HepG2 (cell line): ENCODE measurements around the gene DDAH2. TPM values are rescaled to one million over a fixed set of nuclear protein-coding genes. Genes with fewer than 3 reads are reported as not detected.

Experiments
- CREB1 ChIP-seq, 2 experiments: fragments of 450-650 bp in 1 of 2; IDR thresholded peaks; 2 replicates each; pipeline ENCODE4 v1.6.1; 2016 to 2017; ENCODE audit warnings: control low read depth in 1 of 2, mild to moderate bottlenecking in 1 of 2, missing compliant biosample characterization in 1 of 2, missing genetic modification characterization in 1 of 2
- ERF ChIP-seq: IDR thresholded peaks from 2 replicates; pipeline ENCODE4 v1.6.1; 2018; ENCODE audit warnings: missing biosample characterization, missing genetic modification reagents
- ETV6 ChIP-seq: sonication (generic); formaldehyde crosslinking; conservative IDR thresholded peaks from 2 replicates; pipeline ENCODE4 v1.4.0; 2020; ENCODE audit warnings: missing genetic modification reagents
- KLF6 ChIP-seq: IDR thresholded peaks from 2 replicates; pipeline ENCODE4 v1.8.0; 2016; ENCODE audit warnings: missing biosample characterization, missing genetic modification reagents
- KMT2A ChIP-seq: sonication (generic); formaldehyde crosslinking; IDR thresholded peaks from 2 replicates; pipeline ENCODE4 v1.4.0; 2020; ENCODE audit warnings: missing genetic modification reagents
- MED13 ChIP-seq: sonication (generic); formaldehyde crosslinking; IDR thresholded peaks from 2 replicates; pipeline ENCODE4 v1.5.0; 2020; ENCODE audit warnings: missing genetic modification reagents
- NKX3-1 ChIP-seq: sonication (generic); formaldehyde crosslinking; IDR thresholded peaks from 2 replicates; pipeline ENCODE4 v1.5.0; 2020; ENCODE audit warnings: missing genetic modification reagents
- NR1H2 ChIP-seq: sonication (generic); formaldehyde crosslinking; IDR thresholded peaks from 2 replicates; pipeline ENCODE4 v1.8.1; 2022; ENCODE audit warnings: low read depth, missing genetic modification reagents, borderline replicate concordance
- NR2F6 ChIP-seq, 2 experiments: IDR thresholded peaks; 2 replicates each; pipeline ENCODE4 v1.6.1; 2016; ENCODE audit warnings: antibody characterized with exemption in 1 of 2, mild to moderate bottlenecking in 1 of 2
- RBM22 ChIP-seq: fragments of 200-400 bp; formaldehyde crosslinking; optimal IDR thresholded peaks from 2 replicates; pipeline ENCODE3; 2017; ENCODE audit warnings: mild to moderate bottlenecking, low read length, moderate library complexity
- ZBTB7B ChIP-seq: sonication (generic); formaldehyde crosslinking; IDR thresholded peaks from 2 replicates; pipeline ENCODE4 v1.4.0; 2020; ENCODE audit warnings: missing genetic modification reagents
- ZBTB8A ChIP-seq: sonication (generic); formaldehyde crosslinking; IDR thresholded peaks from 2 replicates; pipeline ENCODE4 v1.4.0; 2020; ENCODE audit warnings: mild to moderate bottlenecking, low read depth, missing genetic modification reagents, borderline replicate concordance
- ZSCAN20 ChIP-seq: sonication (generic); formaldehyde crosslinking; IDR thresholded peaks from 2 replicates; pipeline ENCODE4 v1.4.0; 2020; ENCODE audit warnings: missing genetic modification reagents, mild to moderate bottlenecking, borderline replicate concordance
- polyA plus RNA-seq, 8 experiments: library from polyadenylated mRNA; depleted of rRNA in 3 of 8; stranded (reverse) in 7 of 8; unstranded in 1 of 8; fragments of >200 nt; fragmentation: Illumina TruSeq in 4 of 8; extraction: Trizol in 4 of 8; gene quantifications; 2 replicates each; pipeline versions ENCODE4 v1.2.1 to v1.2.3, GENCODE V29; 2011 to 2016; ENCODE audit warnings: low read depth in 4 of 8, missing spikeins in 1 of 8, mixed read lengths in 1 of 8; ENCODE audit not compliant: insufficient read depth in 1 of 8
- total RNA-seq, 5 experiments: library from RNA; depleted of rRNA; stranded (reverse); fragments of >200 nt; fragmentation: Illumina TruSeq; extraction: Trizol; gene quantifications; 2 replicates each; pipeline ENCODE4 v1.2.3, GENCODE V29; 2016; ENCODE audit warnings: low read depth in 1 of 5
- TF ChIP-seq, protein P1 (sequence below): sonication (generic); formaldehyde crosslinking; IDR thresholded peaks from 2 replicates; pipeline ENCODE4 v1.4.0; 2020; ENCODE audit warnings: low read depth, missing genetic modification reagents
- TF ChIP-seq, protein P2 (sequence below): sonication (generic); formaldehyde crosslinking; IDR thresholded peaks from 2 replicates; pipeline ENCODE4 v1.5.0; 2020; ENCODE audit warnings: mild to moderate bottlenecking, missing genetic modification reagents, borderline replicate concordance
- TF ChIP-seq, protein P3 (sequence below): sonication (generic); formaldehyde crosslinking; IDR thresholded peaks from 2 replicates; pipeline ENCODE4 v1.4.0; 2020; ENCODE audit warnings: missing genetic modification reagents
- TF ChIP-seq, protein P4 (sequence below): IDR thresholded peaks from 2 replicates; pipeline ENCODE4 v1.6.1; 2016; ENCODE audit warnings: control low read depth

The DDAH2 gene
- total and polyA plus RNA-seq, 2 of the 13 experiments (the other 11 are each of a cell fraction or from before 2014, with no cell fraction given) = 16.4 to 21.1 TPM

DNA sequence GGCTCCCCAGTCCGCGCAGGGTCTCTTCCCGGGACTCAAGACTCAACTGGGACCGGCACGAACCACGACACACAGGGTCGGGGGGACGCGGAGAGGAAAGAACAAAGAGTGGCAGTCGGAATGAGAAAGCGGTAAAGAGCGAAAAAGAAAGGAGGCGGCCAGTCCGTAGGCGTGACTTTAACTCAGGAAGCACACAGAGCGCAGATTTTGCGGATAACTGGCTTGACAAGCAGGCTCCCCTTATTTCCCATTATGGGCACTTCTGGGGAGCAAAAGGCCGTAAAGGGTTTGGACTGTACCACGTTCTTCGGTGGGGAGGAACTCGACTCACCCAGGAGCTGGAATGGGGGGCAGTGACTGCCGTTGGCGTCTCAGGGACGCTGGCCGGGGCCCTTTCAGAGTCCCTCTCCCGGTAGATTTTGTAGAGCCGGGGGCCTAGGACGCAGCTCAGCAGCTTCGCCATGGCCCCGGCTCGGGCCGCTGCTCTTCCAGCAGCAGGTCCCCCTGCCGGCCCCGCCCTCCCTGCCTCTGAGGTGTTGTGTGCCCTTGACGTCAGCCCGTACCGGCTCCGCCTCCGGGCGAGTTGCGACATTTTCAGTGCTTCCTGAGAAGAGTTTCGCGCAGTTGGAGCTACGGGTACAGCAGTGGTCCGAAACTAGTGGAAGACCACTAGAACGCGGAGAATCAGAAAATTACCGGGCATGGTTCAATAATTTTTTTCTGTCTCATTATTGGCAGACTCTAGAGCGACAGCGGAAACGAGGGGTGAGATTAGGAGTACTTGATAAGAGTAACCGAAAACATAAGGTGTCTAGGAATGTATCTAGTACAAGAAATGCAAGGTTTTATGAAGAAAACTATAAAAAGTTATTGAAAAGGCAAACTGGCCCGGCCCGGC, 26.0 kb downstream of the DDAH2 start, which contains the start of gene ABHD16A (continued):
- TF ChIP-seq, protein P1, sequence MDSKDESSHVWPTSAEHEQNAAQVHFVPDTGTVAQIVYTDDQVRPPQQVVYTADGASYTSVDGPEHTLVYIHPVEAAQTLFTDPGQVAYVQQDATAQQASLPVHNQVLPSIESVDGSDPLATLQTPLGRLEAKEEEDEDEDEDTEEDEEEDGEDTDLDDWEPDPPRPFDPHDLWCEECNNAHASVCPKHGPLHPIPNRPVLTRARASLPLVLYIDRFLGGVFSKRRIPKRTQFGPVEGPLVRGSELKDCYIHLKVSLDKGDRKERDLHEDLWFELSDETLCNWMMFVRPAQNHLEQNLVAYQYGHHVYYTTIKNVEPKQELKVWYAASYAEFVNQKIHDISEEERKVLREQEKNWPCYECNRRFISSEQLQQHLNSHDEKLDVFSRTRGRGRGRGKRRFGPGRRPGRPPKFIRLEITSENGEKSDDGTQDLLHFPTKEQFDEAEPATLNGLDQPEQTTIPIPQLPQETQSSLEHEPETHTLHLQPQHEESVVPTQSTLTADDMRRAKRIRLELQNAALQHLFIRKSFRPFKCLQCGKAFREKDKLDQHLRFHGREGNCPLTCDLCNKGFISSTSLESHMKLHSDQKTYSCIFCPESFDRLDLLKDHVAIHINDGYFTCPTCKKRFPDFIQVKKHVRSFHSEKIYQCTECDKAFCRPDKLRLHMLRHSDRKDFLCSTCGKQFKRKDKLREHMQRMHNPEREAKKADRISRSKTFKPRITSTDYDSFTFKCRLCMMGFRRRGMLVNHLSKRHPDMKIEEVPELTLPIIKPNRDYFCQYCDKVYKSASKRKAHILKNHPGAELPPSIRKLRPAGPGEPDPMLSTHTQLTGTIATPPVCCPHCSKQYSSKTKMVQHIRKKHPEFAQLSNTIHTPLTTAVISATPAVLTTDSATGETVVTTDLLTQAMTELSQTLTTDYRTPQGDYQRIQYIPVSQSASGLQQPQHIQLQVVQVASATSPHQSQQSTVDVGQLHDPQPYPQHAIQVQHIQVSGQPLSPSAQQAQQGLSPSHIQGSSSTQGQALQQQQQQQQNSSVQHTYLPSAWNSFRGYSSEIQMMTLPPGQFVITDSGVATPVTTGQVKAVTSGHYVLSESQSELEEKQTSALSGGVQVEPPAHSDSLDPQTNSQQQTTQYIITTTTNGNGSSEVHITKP = peak; percentile 99
- peak; percentile 76; the same call in 1 of the 2 replicates for TF ChIP-seq ETV6 (CRISPR knock-in tag)
- 0 out of 2 replicates have a peak, but pooled peaks have one; percentile 18 for TF ChIP-seq KMT2A (CRISPR knock-in tag)
- TF ChIP-seq ZBTB7B (CRISPR knock-in tag) = peak; percentile 82
- TF ChIP-seq KLF6 (CRISPR knock-in tag) = no peak; the same call in 1 of the 2 replicates
- 0 out of 2 replicates have a peak, but pooled peaks have one; percentile 27 for TF ChIP-seq NR2F6 (IDR thresholded peaks at IDR 0.05)
- 0 out of 2 replicates have a peak, but pooled peaks have one; percentile 8 for TF ChIP-seq NR2F6 (CRISPR knock-in tag; IDR thresholded peaks at IDR 0.05)
- TF ChIP-seq, protein P2, sequence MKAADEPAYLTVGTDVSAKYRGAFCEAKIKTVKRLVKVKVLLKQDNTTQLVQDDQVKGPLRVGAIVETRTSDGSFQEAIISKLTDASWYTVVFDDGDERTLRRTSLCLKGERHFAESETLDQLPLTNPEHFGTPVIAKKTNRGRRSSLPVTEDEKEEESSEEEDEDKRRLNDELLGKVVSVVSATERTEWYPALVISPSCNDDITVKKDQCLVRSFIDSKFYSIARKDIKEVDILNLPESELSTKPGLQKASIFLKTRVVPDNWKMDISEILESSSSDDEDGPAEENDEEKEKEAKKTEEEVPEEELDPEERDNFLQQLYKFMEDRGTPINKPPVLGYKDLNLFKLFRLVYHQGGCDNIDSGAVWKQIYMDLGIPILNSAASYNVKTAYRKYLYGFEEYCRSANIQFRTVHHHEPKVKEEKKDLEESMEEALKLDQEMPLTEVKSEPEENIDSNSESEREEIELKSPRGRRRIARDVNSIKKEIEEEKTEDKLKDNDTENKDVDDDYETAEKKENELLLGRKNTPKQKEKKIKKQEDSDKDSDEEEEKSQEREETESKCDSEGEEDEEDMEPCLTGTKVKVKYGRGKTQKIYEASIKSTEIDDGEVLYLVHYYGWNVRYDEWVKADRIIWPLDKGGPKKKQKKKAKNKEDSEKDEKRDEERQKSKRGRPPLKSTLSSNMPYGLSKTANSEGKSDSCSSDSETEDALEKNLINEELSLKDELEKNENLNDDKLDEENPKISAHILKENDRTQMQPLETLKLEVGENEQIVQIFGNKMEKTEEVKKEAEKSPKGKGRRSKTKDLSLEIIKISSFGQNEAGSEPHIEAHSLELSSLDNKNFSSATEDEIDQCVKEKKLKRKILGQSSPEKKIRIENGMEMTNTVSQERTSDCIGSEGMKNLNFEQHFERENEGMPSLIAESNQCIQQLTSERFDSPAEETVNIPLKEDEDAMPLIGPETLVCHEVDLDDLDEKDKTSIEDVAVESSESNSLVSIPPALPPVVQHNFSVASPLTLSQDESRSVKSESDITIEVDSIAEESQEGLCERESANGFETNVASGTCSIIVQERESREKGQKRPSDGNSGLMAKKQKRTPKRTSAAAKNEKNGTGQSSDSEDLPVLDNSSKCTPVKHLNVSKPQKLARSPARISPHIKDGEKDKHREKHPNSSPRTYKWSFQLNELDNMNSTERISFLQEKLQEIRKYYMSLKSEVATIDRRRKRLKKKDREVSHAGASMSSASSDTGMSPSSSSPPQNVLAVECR (CRISPR knock-in tag) = peak; percentile 92
- no peak; the same call in none of the 2 replicates for TF ChIP-seq MED13 (CRISPR knock-in tag)
- peak; percentile 93 for TF ChIP-seq ERF (CRISPR knock-in tag)
- no peak for TF ChIP-seq RBM22
- TF ChIP-seq CREB1 (IDR thresholded peaks at IDR 0.05) = peak; percentile 88
- TF ChIP-seq CREB1 (CRISPR knock-in tag; IDR thresholded peaks at IDR 0.05) = peak; percentile 96
- no peak for TF ChIP-seq NR1H2 (CRISPR knock-in tag)
- TF ChIP-seq, protein P3, sequence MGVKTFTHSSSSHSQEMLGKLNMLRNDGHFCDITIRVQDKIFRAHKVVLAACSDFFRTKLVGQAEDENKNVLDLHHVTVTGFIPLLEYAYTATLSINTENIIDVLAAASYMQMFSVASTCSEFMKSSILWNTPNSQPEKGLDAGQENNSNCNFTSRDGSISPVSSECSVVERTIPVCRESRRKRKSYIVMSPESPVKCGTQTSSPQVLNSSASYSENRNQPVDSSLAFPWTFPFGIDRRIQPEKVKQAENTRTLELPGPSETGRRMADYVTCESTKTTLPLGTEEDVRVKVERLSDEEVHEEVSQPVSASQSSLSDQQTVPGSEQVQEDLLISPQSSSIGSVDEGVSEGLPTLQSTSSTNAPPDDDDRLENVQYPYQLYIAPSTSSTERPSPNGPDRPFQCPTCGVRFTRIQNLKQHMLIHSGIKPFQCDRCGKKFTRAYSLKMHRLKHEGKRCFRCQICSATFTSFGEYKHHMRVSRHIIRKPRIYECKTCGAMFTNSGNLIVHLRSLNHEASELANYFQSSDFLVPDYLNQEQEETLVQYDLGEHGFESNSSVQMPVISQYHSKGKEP = 0 out of 2 replicates have a peak, but pooled peaks have one; percentile 48
- no peak for TF ChIP-seq NKX3-1 (CRISPR knock-in tag)
- TF ChIP-seq, protein P4, sequence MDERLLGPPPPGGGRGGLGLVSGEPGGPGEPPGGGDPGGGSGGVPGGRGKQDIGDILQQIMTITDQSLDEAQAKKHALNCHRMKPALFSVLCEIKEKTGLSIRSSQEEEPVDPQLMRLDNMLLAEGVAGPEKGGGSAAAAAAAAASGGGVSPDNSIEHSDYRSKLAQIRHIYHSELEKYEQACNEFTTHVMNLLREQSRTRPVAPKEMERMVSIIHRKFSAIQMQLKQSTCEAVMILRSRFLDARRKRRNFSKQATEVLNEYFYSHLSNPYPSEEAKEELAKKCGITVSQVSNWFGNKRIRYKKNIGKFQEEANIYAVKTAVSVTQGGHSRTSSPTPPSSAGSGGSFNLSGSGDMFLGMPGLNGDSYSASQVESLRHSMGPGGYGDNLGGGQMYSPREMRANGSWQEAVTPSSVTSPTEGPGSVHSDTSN (CRISPR knock-in tag) = no peak
- no peak for TF ChIP-seq ZBTB8A (CRISPR knock-in tag)
- TF ChIP-seq ZSCAN20 (CRISPR knock-in tag) = peak; percentile 36; the same call in 1 of the 2 replicates
